Left ventricle myocardium inferior (tissue), 1 donor: ENCODE data around the gene LIMS1. TPM values are rescaled to one million over a fixed set of nuclear protein-coding genes. Genes with fewer than 3 reads are reported as not detected.

Experiments used
- DNase-seq: peaks from one replicate; pipeline ENCODE4 v3.0.0-alpha.2; 2020
- H3K27ac ChIP-seq: fragments of 200-600 bp; replicated peaks from 2 replicates; pipeline ENCODE4 v1.8.0; 2021
- H3K27me3 ChIP-seq: fragments of 200-600 bp; 2 replicates; pipeline ENCODE4 v1.8.0; 2021; ENCODE audit warnings: low read depth
- H3K36me3 ChIP-seq: fragments of 200-600 bp; 2 replicates; pipeline ENCODE4 v1.8.0; 2021
- H3K4me1 ChIP-seq: fragments of 200-600 bp; 2 replicates; pipeline ENCODE4 v1.8.0; 2021
- H3K4me3 ChIP-seq: fragments of 200-600 bp; 2 replicates; pipeline ENCODE4 v1.8.0; 2021; ENCODE audit warnings: mild to moderate bottlenecking, moderate library complexity
- H3K9me3 ChIP-seq: fragments of 200-600 bp; replicated peaks from 2 replicates; pipeline ENCODE4 v1.8.0; 2021
- CTCF ChIP-seq: fragments of 200-600 bp; IDR thresholded peaks from 2 replicates; pipeline ENCODE4 v1.8.0; 2021; ENCODE audit warnings: antibody characterized with exemption, mild to moderate bottlenecking, borderline replicate concordance
- intact Hi-C: fragments of 100-400 bp; cut with micrococcal nuclease; formaldehyde crosslinking; loops from one replicate; pipeline ENCODE4 v1.11.0; 2022
- total RNA-seq: library from RNA; stranded (reverse); fragmentation: NEBNext Ultra II Directional; extraction: Animal tissue kit (Norgen Biotek cat#: 25700); gene quantifications from one replicate; pipeline ENCODE4 v1.2.1, GENCODE V29; 2021
- donor health status: DM: no; HTN: yes; CAD: no; lungs with severe emphysema.

LIMS1 gene
- total RNA-seq, 1 donor from 2014 or later: 77.0 TPM

DNA sequence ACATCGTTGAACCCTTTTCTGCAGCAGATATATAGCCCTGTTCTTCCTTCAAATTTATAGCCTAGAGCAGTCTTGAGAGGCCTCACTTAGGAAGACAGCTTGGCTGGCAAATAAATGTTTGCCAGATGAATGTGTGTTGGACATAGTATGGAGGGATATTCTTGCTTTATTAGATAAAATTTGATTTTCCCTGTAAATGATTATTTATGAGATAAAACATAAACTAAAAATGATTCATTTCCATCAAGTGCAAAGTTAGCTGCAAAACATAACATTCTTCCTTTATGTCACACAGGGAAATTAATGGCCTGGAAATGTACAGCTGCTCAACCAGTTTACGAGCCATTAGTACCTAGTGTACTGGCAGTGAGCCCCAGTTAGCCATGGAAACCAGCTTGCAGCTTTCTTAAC lies 82.5 kb downstream of the LIMS1 start:
- intact Hi-C loops: no loop called here
- no peaks in the 10 kb centered on the region for H3K9me3 ChIP-seq
- H3K27ac ChIP-seq: no peak overlapping the region
- peaks cover 93% of the 10 kb centered on the region for H3K4me1 ChIP-seq
- H3K4me3 ChIP-seq: no peak overlapping the region
- DNase-seq: no peak
- H3K36me3 ChIP-seq: no peaks in the 10 kb centered on the region
- TF ChIP-seq CTCF: no peak
- H3K27me3 ChIP-seq: no peaks in the 10 kb centered on the region

GRCh38 chr2:108617617-108618016 lies 83.3 kb downstream of the LIMS1 start:
- Histone ChIP-seq H3K27me3 (no peaks in the 10 kb centered on the region), H3K36me3 (no peaks in the 10 kb centered on the region), H3K4me1 (peaks cover 91% of the 10 kb centered on the region), H3K4me3 (no peak overlapping the region), H3K27ac (no peak overlapping the region), H3K9me3 (no peaks in the 10 kb centered on the region)
- intact Hi-C loops: no loop called here
- no peak for TF ChIP-seq CTCF
- no peak for DNase-seq

GRCh38 chr2:108619925-108620620 lies 85.8 kb downstream of the LIMS1 start:
- Histone ChIP-seq H3K36me3 (no peaks in the 10 kb centered on the region), H3K27me3 (no peaks in the 10 kb centered on the region), H3K4me1 (peaks cover 74% of the 10 kb centered on the region), H3K9me3 (no peaks in the 10 kb centered on the region), H3K27ac (peak overlapping the region; percentile 32), H3K4me3 (no peak overlapping the region)
- DNase-seq: no peak
- intact Hi-C loops: no loop called here
- TF ChIP-seq CTCF: no peak

GRCh38 chr2:108620656-108621055 lies 86.4 kb downstream of the LIMS1 start:
- no peak for TF ChIP-seq CTCF
- peak overlapping the region; percentile 32 for H3K27ac ChIP-seq
- H3K9me3 ChIP-seq: no peaks in the 10 kb centered on the region
- no peaks in the 10 kb centered on the region for H3K27me3 ChIP-seq
- no peaks in the 10 kb centered on the region for H3K36me3 ChIP-seq
- peak overlapping the region; percentile 25 for H3K4me3 ChIP-seq
- DNase-seq: no peak
- intact Hi-C loops: no loop called here
- H3K4me1 ChIP-seq: peaks cover 68% of the 10 kb centered on the region

DNA sequence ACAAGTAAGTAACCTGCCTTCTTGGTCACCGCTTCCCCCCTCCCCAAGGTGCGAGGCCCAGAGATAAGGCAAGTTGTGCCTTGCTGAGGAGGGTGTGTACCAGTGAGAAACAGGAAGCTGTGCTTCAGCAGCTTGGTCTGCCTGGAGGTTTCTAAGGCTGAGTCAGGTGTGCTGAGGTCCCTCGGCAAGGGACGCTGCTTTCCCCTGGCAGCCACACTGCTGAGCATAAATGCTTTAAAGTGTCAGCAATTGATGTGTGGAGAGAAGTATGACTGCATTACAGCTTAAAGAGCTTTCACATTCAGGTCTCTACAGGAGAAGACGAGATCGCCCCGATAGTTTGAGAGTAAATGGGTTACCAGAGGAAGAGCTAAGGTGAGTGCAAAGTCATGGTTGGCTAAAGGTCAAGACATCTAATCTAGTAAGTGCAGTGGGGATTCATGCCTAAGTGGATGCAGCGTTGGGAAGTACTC lies 86.9 kb downstream of the LIMS1 start:
- no peak for TF ChIP-seq CTCF
- Histone ChIP-seq H3K27ac (peak overlapping the region; percentile 32), H3K4me3 (peak overlapping the region; percentile 25), H3K9me3 (no peaks in the 10 kb centered on the region), H3K36me3 (no peaks in the 10 kb centered on the region), H3K27me3 (no peaks in the 10 kb centered on the region), H3K4me1 (peaks cover 64% of the 10 kb centered on the region)
- no peak for DNase-seq
- intact Hi-C loops: no loop called here
